ENCODE results near the gene RNF7. TPM values are rescaled to one million over a fixed set of nuclear protein-coding genes. Genes with fewer than 3 reads are reported as not detected.

Gene RNF7
- polyA plus RNA-seq, 1 donor (not counting 4 experiments of a cell fraction or from before 2014, with no cell fraction given): 96.5 TPM

DNA sequence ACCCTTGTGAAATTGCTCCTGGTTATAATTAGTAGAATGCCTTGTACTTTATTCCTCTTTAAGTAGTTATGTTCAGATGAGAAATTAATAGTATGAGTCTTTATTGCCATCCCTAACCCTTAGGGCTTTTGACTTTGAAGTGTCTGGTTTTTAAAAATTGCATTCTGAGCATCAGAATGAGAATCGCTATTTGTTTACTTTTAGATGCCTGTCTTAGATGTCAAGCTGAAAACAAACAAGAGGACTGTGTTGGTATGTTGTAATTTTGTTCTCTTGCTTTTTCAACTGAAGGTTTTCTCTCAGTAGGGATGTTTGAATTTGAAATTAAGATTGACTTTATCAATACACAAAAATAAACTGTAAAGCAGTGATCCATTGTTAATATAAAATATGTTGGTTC is 5.2 kb downstream of the RNF7 start:
- peaks cover 8% of the 10 kb centered on the region for H4K20me1 ChIP-seq (ENCODE audit: control insufficient read depth, extremely low read depth, insufficient read depth, low read length)
- peaks cover 2% of the 10 kb centered on the region for H3K9me1 ChIP-seq (ENCODE audit: control insufficient read depth, extremely low read depth, insufficient read depth, low read length)
- no peak overlapping the region for H3K27ac ChIP-seq (ENCODE audit: control insufficient read depth, insufficient read depth, low read length)
- peaks cover 20% of the 10 kb centered on the region for H3K4me1 ChIP-seq (ENCODE audit: control insufficient read depth, extremely low read depth, insufficient read depth, low read length)
- DNase-seq (ENCODE audit: low read depth, low spot score) (no peak), FAIRE-seq (no peak)
- no peak overlapping the region for H3K4me2 ChIP-seq (ENCODE audit: control insufficient read depth, extremely low read depth, insufficient read depth, low read depth, low read length)
- no peaks in the 10 kb centered on the region for H3K27me3 ChIP-seq (ENCODE audit: control insufficient read depth, extremely low read depth, insufficient read depth, low read length)
- no peak overlapping the region for H2AFZ ChIP-seq (ENCODE audit: control insufficient read depth, low read length)
- dilution Hi-C loops (cut with MboI; ENCODE audit: extremely low pct_ligation_motif_present, low sequenced_read_pairs): no loop called here
- no peak for TF ChIP-seq EZH2 (IDR thresholded peaks at IDR 0.05; ENCODE audit: low read length)
- H3K36me3 ChIP-seq (ENCODE audit: control insufficient read depth in 2 of 2, extremely low read depth in 1 of 2, insufficient read depth in 2 of 2, low read length in 2 of 2): peaks cover 13 to 22% of the 10 kb centered on the region in 2 experiments
- no peaks in the 10 kb centered on the region for H3K9me3 ChIP-seq (ENCODE audit: control insufficient read depth, low read depth, low read length)
- H3K9ac ChIP-seq (ENCODE audit: control insufficient read depth, extremely low read depth, insufficient read depth, low read length): no peak overlapping the region
- H3K79me2 ChIP-seq (ENCODE audit: control insufficient read depth, insufficient read depth, low read length): peaks cover 66% of the 10 kb centered on the region
- H3K4me3 ChIP-seq (ENCODE audit: control insufficient read depth in 2 of 3, extremely low read depth in 1 of 3, insufficient read depth in 2 of 3, low read depth in 1 of 3, low read length in 3 of 3): no peak overlapping the region

DNA sequence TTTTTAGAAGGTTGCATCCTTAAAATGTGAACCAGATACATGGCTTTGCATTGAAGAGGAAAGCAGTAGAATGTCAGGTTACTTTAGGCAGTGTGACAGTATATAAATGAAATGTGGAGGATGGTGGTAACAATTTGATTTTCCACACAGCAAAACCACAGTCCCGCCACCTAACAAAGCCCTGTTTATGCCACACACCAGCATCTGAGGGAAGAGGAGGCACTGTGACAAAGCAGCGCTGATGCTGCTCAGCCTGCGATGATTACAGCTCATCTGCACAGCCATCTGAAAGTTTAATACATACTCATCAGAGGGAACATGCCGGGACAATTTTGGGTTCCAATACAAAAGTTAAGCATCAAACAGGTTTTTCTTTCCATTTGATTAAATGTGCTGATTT is 8.9 kb downstream of the RNF7 start:
- no peak for FAIRE-seq
- Histone ChIP-seq H3K27me3 (ENCODE audit: control insufficient read depth, extremely low read depth, insufficient read depth, low read length) (no peaks in the 10 kb centered on the region), H3K4me3 (ENCODE audit: control insufficient read depth in 2 of 3, extremely low read depth in 1 of 3, insufficient read depth in 2 of 3, low read depth in 1 of 3, low read length in 3 of 3) (no peak overlapping the region), H3K27ac (ENCODE audit: control insufficient read depth, insufficient read depth, low read length) (no peak overlapping the region), H3K4me2 (ENCODE audit: control insufficient read depth, extremely low read depth, insufficient read depth, low read depth, low read length) (no peak overlapping the region), H3K9me1 (ENCODE audit: control insufficient read depth, extremely low read depth, insufficient read depth, low read length) (no peaks in the 10 kb centered on the region), H3K79me2 (ENCODE audit: control insufficient read depth, insufficient read depth, low read length) (peaks cover 29% of the 10 kb centered on the region), H3K36me3 (ENCODE audit: control insufficient read depth in 2 of 2, extremely low read depth in 1 of 2, insufficient read depth in 2 of 2, low read length in 2 of 2) (peaks cover 10 to 22% of the 10 kb centered on the region in 2 experiments), H3K4me1 (ENCODE audit: control insufficient read depth, extremely low read depth, insufficient read depth, low read length) (peaks cover 3% of the 10 kb centered on the region), H3K9me3 (ENCODE audit: control insufficient read depth, low read depth, low read length) (no peaks in the 10 kb centered on the region), H4K20me1 (ENCODE audit: control insufficient read depth, extremely low read depth, insufficient read depth, low read length) (peaks cover 3% of the 10 kb centered on the region), H3K9ac (ENCODE audit: control insufficient read depth, extremely low read depth, insufficient read depth, low read length) (no peak overlapping the region), H2AFZ (ENCODE audit: control insufficient read depth, low read length) (no peak overlapping the region)
- DNase-seq (ENCODE audit: low read depth, low spot score): no peak
- dilution Hi-C loops (cut with MboI; ENCODE audit: extremely low pct_ligation_motif_present, low sequenced_read_pairs): no loop called here
- TF ChIP-seq EZH2 (IDR thresholded peaks at IDR 0.05; ENCODE audit: low read length): no peak
- TF ChIP-seq, protein P1, sequence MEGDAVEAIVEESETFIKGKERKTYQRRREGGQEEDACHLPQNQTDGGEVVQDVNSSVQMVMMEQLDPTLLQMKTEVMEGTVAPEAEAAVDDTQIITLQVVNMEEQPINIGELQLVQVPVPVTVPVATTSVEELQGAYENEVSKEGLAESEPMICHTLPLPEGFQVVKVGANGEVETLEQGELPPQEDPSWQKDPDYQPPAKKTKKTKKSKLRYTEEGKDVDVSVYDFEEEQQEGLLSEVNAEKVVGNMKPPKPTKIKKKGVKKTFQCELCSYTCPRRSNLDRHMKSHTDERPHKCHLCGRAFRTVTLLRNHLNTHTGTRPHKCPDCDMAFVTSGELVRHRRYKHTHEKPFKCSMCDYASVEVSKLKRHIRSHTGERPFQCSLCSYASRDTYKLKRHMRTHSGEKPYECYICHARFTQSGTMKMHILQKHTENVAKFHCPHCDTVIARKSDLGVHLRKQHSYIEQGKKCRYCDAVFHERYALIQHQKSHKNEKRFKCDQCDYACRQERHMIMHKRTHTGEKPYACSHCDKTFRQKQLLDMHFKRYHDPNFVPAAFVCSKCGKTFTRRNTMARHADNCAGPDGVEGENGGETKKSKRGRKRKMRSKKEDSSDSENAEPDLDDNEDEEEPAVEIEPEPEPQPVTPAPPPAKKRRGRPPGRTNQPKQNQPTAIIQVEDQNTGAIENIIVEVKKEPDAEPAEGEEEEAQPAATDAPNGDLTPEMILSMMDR (optimal IDR thresholded peaks at IDR 0.05 in 1 of 3, IDR thresholded peaks at IDR 0.05 in 1 of 3, conservative IDR thresholded peaks at IDR 0.05 in 1 of 3; ENCODE audit: extremely low read depth in 1 of 3, insufficient read depth in 2 of 3, low read length in 3 of 3): no peak

- no peaks in the 10 kb centered on the region for H3K27me3 ChIP-seq (ENCODE audit: control insufficient read depth, extremely low read depth, insufficient read depth, low read length)
- no peaks in the 10 kb centered on the region for H3K79me2 ChIP-seq (ENCODE audit: control insufficient read depth, insufficient read depth, low read length)
- peaks cover 0 to 2% of the 10 kb centered on the region in 2 experiments for H3K36me3 ChIP-seq (ENCODE audit: control insufficient read depth in 2 of 2, extremely low read depth in 1 of 2, insufficient read depth in 2 of 2, low read length in 2 of 2)
- H3K4me2 ChIP-seq (ENCODE audit: control insufficient read depth, extremely low read depth, insufficient read depth, low read depth, low read length): no peak overlapping the region
- no peak for FAIRE-seq
- H3K9me3 ChIP-seq (ENCODE audit: control insufficient read depth, low read depth, low read length): no peaks in the 10 kb centered on the region
- no peak overlapping the region for H3K27ac ChIP-seq (ENCODE audit: control insufficient read depth, insufficient read depth, low read length)
- DNase-seq (ENCODE audit: low read depth, low spot score): no peak
- H3K4me3 ChIP-seq (ENCODE audit: control insufficient read depth in 2 of 3, extremely low read depth in 1 of 3, insufficient read depth in 2 of 3, low read depth in 1 of 3, low read length in 3 of 3): no peak overlapping the region
- H3K4me1 ChIP-seq (ENCODE audit: control insufficient read depth, extremely low read depth, insufficient read depth, low read length): no peaks in the 10 kb centered on the region
- no peak overlapping the region for H2AFZ ChIP-seq (ENCODE audit: control insufficient read depth, low read length)
- H3K9ac ChIP-seq (ENCODE audit: control insufficient read depth, extremely low read depth, insufficient read depth, low read length): no peak overlapping the region
- TF ChIP-seq, protein P1 (optimal IDR thresholded peaks at IDR 0.05 in 1 of 3, IDR thresholded peaks at IDR 0.05 in 1 of 3, conservative IDR thresholded peaks at IDR 0.05 in 1 of 3; ENCODE audit: extremely low read depth in 1 of 3, insufficient read depth in 2 of 3, low read length in 3 of 3): no peak
- no peak for TF ChIP-seq EZH2 (IDR thresholded peaks at IDR 0.05; ENCODE audit: low read length)
- H3K9me1 ChIP-seq (ENCODE audit: control insufficient read depth, extremely low read depth, insufficient read depth, low read length): no peaks in the 10 kb centered on the region
- dilution Hi-C loops (cut with MboI; ENCODE audit: extremely low pct_ligation_motif_present, low sequenced_read_pairs): no loop called here
- no peaks in the 10 kb centered on the region for H4K20me1 ChIP-seq (ENCODE audit: control insufficient read depth, extremely low read depth, insufficient read depth, low read length)
Observed at GRCh38 chr3:141753399-141753798, 15.3 kb downstream of the RNF7 start.

Measured in keratinocyte (primary cell).